T1000 (cell line): ENCODE data around the gene ARMC3.

Experiments
- DNase-seq: peaks from one replicate; lab custom pipeline; 2025; ENCODE audit warnings: mixed read lengths; lab: John Stamatoyannopoulos, UW

ARMC3 gene

DNA sequence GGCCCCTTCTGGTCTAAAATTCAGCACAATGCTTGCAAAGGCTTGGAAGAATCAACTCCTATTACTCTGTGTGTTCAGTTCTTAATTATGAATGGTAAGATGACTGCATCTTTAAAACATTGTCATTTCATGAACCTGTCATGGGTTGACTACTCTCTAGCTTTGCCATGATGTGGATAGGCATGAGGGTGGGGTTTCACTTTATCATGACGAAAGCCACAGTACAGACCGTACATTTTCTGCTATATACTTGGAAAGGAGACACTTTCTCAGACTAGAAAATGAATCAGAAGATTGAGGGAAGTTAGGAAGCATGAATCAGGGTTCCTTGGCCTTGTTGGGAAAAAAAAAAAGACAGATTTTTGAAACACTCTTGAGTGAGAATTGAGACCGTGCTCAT, 147.8 kb downstream of the ARMC3 start:
- DNase-seq, result no peak

DNA sequence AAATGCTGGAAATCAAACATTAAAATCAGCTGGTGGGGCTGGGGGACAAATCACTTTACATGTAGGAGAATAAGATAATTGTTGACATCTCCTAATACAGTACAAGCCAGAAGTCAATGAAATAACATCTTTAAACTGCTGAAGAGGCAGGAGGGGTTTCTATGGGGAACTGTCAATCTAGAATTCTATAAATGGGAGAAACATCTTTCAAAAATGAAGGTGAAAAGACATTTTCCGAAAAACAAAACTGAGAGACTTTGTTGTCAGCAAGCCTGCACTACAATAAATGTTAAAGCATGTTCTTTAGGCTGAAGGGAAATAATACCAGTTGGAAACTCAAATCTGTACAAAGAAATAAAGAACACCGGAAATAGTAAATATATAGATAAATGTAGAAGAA, 150.3 kb downstream of the ARMC3 start:
- DNase-seq, result no peak

DNA sequence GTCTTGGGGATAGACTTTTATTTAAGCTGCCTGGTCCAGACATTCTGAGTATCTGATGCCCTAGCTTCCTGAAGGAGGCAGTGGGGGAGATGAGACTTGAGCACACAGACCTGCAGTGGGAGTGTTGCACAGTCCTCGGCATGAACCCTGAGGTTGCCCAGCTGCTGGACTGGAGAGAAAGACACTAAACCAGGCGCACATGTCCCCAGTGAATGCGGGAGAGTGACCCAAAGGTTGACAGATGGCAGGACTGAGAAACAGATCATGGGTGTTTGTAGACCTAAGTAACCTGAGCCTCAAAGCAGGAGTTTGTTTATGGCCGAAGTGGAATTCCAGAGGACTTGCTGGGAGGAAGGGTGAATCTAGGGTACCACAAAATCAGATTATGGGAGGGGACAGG, 151.8 kb downstream of the ARMC3 start:
- no peak for DNase-seq

DNA sequence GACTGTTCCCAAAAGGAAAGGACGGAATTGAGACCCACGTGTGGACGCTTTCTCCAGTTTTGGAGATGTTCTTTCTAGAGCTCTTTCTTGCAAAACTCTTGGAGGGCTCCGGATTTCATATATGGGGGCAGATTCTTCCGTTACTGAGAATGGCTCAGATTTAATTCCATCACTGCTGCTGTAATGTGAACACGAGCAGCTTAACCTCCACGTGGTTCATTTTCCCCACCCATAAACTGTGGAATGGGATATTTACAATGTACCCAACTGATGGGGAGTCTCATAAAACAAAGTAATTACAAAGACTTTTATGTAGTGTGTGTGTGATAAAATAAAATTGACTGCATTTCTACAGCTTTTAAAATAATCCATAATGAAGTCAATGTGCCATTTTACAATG, 152.4 kb downstream of the ARMC3 start:
- DNase-seq, result no peak

DNA sequence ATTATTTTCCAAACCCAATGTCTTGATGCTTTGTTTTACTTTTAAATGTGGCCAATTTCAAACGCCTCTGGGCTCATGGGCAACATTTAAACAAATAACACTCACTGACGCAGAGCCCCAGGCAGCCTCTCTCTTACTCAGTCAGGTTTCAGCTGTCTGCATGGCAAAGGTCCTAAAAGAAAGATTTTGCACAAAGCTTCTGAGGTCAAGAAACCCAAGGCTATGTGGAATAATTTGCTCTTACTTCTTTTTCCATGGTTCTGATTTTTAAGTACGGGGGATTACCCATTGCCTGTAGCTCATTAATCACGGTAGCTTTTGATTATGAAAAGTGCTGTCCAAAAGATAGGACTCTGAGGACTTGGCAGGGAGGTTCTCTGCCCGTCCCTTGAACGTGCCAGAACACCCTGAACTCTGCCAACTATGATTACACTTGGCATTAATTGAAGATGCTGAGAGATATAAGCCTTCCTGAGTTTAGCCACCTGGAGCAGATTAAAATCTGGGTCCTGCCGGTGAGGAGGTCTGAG, 153.4 kb downstream of the ARMC3 start:
- no peak for DNase-seq

DNA sequence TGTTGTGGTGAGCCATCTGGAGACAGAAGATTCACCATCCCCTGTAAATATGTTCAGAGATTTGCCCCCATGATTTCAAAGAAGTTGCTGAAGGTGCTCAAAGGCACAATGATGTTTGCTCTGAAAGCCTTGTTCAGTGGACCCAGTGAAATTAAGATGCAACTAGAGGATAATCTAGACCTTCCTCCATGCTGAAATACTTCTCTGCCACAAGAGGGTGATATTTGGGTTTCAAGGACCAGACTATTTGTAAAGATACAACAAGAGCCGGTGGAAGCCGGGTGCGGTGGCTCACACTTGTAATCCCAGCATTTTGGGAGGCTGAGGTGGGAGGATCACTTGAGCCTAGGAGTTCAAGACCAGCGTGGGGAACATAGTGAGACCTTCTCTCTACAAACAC, 154.0 kb downstream of the ARMC3 start:
- DNase-seq, result no peak
